H1 (cell line): ENCODE data around the gene NAT9. TPM values are rescaled to one million over a fixed set of nuclear protein-coding genes. Genes with fewer than 3 reads are reported as not detected.

ENCODE experiments used
- CTCF ChIA-PET: fragments of 300-600 bp; sonication (Branson Sonifier 250); formaldehyde crosslinking; loops from one replicate; lab custom pipeline; 2021; ENCODE audit not compliant: partially characterized antibody; lab: Charles Lee
- POLR2A ChIA-PET: fragments of 300-600 bp; sonication (Branson Sonifier 250); formaldehyde crosslinking; loops from one replicate; lab custom pipeline; 2021; ENCODE audit warnings: inconsistent platforms; ENCODE audit not compliant: partially characterized antibody; lab: Charles Lee
- DNase-seq, 2 experiments: peaks; one replicate each; pipeline versions ENCODE4 v3.0.0 to v3.0.0-alpha.2; 2010 to 2022; ENCODE audit warnings: low spot score in 2 of 2, low read depth in 1 of 2, mixed read lengths in 1 of 2
- FAIRE-seq: peaks from 2 replicates; lab custom pipeline; 2011; peaks lifted over from hg19 to GRCh38; lab: Jason Lieb, UNC
- H2AFZ ChIP-seq: 2 replicates; pipeline ENCODE4 v1.8.1; 2012; ENCODE audit warnings: low read length, inconsistent platforms
- H2AK5ac ChIP-seq: 2 replicates; pipeline ENCODE4 v1.6.1; 2013; ENCODE audit warnings: low read depth, low read length
- H2BK120ac ChIP-seq: replicated peaks from 2 replicates; pipeline ENCODE3; 2013; ENCODE audit warnings: low read depth, low read length, inconsistent platforms
- H2BK12ac ChIP-seq: 2 replicates; pipeline ENCODE4 v1.6.1; 2013; ENCODE audit warnings: low read depth, low read length
- H2BK15ac ChIP-seq: 2 replicates; pipeline ENCODE4 v1.6.1; 2013; ENCODE audit warnings: low read length
- H2BK20ac ChIP-seq: 2 replicates; pipeline ENCODE4 v1.6.1; 2013; ENCODE audit warnings: low read length
- H2BK5ac ChIP-seq: 2 replicates; pipeline ENCODE4 v1.6.1; 2013; ENCODE audit warnings: low read depth, low read length
- H3K14ac ChIP-seq: 2 replicates; pipeline ENCODE4 v1.6.1; 2013; ENCODE audit warnings: inconsistent platforms; ENCODE audit not compliant: insufficient read length
- H3K18ac ChIP-seq: 2 replicates; pipeline ENCODE4 v1.6.1; 2013; ENCODE audit warnings: low read length; ENCODE audit errors: extremely low read depth
- H3K23ac ChIP-seq: 2 replicates; pipeline ENCODE4 v1.6.1; 2013; ENCODE audit warnings: inconsistent platforms; ENCODE audit not compliant: insufficient read length
- H3K23me2 ChIP-seq: 2 replicates; pipeline ENCODE4 v1.6.1; 2013; ENCODE audit warnings: low read depth, low read length
- H3K27ac ChIP-seq: 2 replicates; pipeline ENCODE4 v1.6.1; 2011; ENCODE audit warnings: low read depth, low read length, inconsistent platforms
- H3K27me3 ChIP-seq, 4 experiments: replicated peaks in 1 of 4; 1 replicate in 1 of 4; 2 replicates in 3 of 4; pipeline versions ENCODE4 v1.6.1 to v1.8.1; 2011 to 2013; ENCODE audit warnings: low read length in 3 of 4, mild to moderate bottlenecking in 3 of 4, inconsistent platforms in 2 of 4, mixed read lengths in 2 of 4, moderate library complexity in 1 of 4; ENCODE audit not compliant: control insufficient read depth in 3 of 4, insufficient read depth in 3 of 4; ENCODE audit errors: extremely low read depth in 1 of 4
- H3K36me3 ChIP-seq, 4 experiments: 2 replicates each; pipeline versions ENCODE4 v1.6.1 to v1.8.1; 2011 to 2013; ENCODE audit warnings: mild to moderate bottlenecking in 4 of 4, low read length in 3 of 4, moderate library complexity in 2 of 4, control low read depth in 1 of 4, inconsistent platforms in 1 of 4; ENCODE audit not compliant: insufficient read depth in 4 of 4, control insufficient read depth in 2 of 4
- H3K4ac ChIP-seq: replicated peaks from 2 replicates; pipeline ENCODE3; 2013; ENCODE audit warnings: low read length, low read depth, mixed read lengths, inconsistent platforms; ENCODE audit not compliant: insufficient read length
- H3K4me1 ChIP-seq, 4 experiments: replicated peaks in 1 of 4; 1 replicate in 1 of 4; 2 replicates in 3 of 4; pipeline versions ENCODE4 v1.6.1 to v1.8.1; 2011 to 2013; ENCODE audit warnings: low read length in 3 of 4, inconsistent platforms in 2 of 4, mixed read lengths in 1 of 4; ENCODE audit not compliant: insufficient read depth in 4 of 4, control insufficient read depth in 3 of 4
- H3K4me2 ChIP-seq, 2 experiments: 2 replicates each; pipeline versions ENCODE4 v1.6.1 to v1.8.1; 2011 to 2013; ENCODE audit warnings: low read depth in 2 of 2, low read length in 2 of 2, control low read depth in 1 of 2, inconsistent platforms in 1 of 2, mild to moderate bottlenecking in 1 of 2; ENCODE audit not compliant: insufficient read depth in 1 of 2
- H3K4me3 ChIP-seq, 4 experiments: fragments of 200-600, 300-600 bp in 1 of 4; sonication (generic), shearing (Covaris generic), sonication (Bioruptor Twin) in 1 of 4; 2 replicates each; pipeline versions ENCODE4 v1.5.1 to v1.8.1; 2011 to 2016; ENCODE audit warnings: low read length in 4 of 4, low read depth in 3 of 4, control low read depth in 2 of 4, inconsistent platforms in 2 of 4, mild to moderate bottlenecking in 2 of 4, mixed read lengths in 1 of 4, moderate library complexity in 1 of 4; ENCODE audit not compliant: insufficient read depth in 2 of 4; ENCODE audit errors: extremely low read depth in 1 of 4
- H3K56ac ChIP-seq: replicated peaks from 2 replicates; pipeline ENCODE3; 2013; ENCODE audit warnings: low read depth, mild to moderate bottlenecking, mixed read lengths, low read length, inconsistent platforms; ENCODE audit not compliant: insufficient read length
- H3K79me1 ChIP-seq: 2 replicates; pipeline ENCODE4 v1.6.1; 2013; ENCODE audit warnings: low read depth, low read length, control low read depth
- H3K79me2 ChIP-seq, 2 experiments: 2 replicates each; pipeline versions ENCODE4 v1.6.1 to v1.8.1; 2012 to 2013; ENCODE audit warnings: low read length in 2 of 2, mild to moderate bottlenecking in 2 of 2, inconsistent platforms in 1 of 2; ENCODE audit not compliant: insufficient read depth in 2 of 2, control insufficient read depth in 1 of 2
- H3K9ac ChIP-seq, 4 experiments: replicated peaks in 1 of 4; 1 replicate in 1 of 4; 2 replicates in 3 of 4; pipeline versions ENCODE4 v1.6.1 to v1.8.1; 2011 to 2013; ENCODE audit warnings: low read depth in 3 of 4, low read length in 3 of 4, control low read depth in 2 of 4, mild to moderate bottlenecking in 2 of 4, moderate library complexity in 2 of 4, inconsistent platforms in 1 of 4; ENCODE audit errors: extremely low read depth in 1 of 4
- H3K9me3 ChIP-seq, 2 experiments: 2 replicates each; pipeline versions ENCODE4 v1.6.1 to v1.8.1; 2012 to 2013; ENCODE audit warnings: mild to moderate bottlenecking in 2 of 2, moderate library complexity in 2 of 2, control low read depth in 1 of 2, inconsistent platforms in 1 of 2, low read depth in 1 of 2, low read length in 1 of 2, mixed read lengths in 1 of 2; ENCODE audit not compliant: insufficient read depth in 2 of 2
- H4K20me1 ChIP-seq, 2 experiments: replicated peaks in 1 of 2; 2 replicates each; pipeline versions ENCODE3 to v1.8.1; 2011 to 2013; ENCODE audit warnings: inconsistent platforms in 2 of 2, low read length in 2 of 2, mild to moderate bottlenecking in 1 of 2; ENCODE audit not compliant: insufficient read depth in 2 of 2, control insufficient read depth in 1 of 2
- H4K5ac ChIP-seq: 2 replicates; pipeline ENCODE4 v1.6.1; 2013; ENCODE audit warnings: low read length, low read depth, mixed read lengths, inconsistent platforms; ENCODE audit not compliant: insufficient read length
- H4K8ac ChIP-seq: 2 replicates; pipeline ENCODE4 v1.8.0; 2013; ENCODE audit warnings: mild to moderate bottlenecking, moderate library complexity, low read length, inconsistent platforms; ENCODE audit not compliant: insufficient read depth; ENCODE audit errors: extremely low read depth
- H4K91ac ChIP-seq: replicated peaks from 2 replicates; pipeline ENCODE3; 2013; ENCODE audit warnings: low read length, mixed read lengths, inconsistent platforms; ENCODE audit not compliant: insufficient read length
- GABPA ChIP-seq: IDR thresholded peaks from 2 replicates; pipeline ENCODE4 v1.6.1; 2011; ENCODE audit warnings: mild to moderate bottlenecking, low read length, moderate library complexity, borderline replicate concordance; ENCODE audit not compliant: insufficient read depth
- HDAC2 ChIP-seq, 2 experiments: fragments of 300-600 bp in 1 of 2; sonication (generic) in 1 of 2; IDR thresholded peaks; 2 replicates each; pipeline ENCODE4 v1.6.1; 2011 to 2012; ENCODE audit warnings: low read depth in 2 of 2, low read length in 2 of 2, mild to moderate bottlenecking in 2 of 2, moderate library complexity in 2 of 2, borderline replicate concordance in 1 of 2, inconsistent platforms in 1 of 2
- JUN ChIP-seq: IDR thresholded peaks from 2 replicates; pipeline ENCODE4 v1.6.1; 2011; ENCODE audit warnings: low read depth, mild to moderate bottlenecking, improper control_type of control experiment, low read length
- KDM4A ChIP-seq: IDR thresholded peaks from one replicate; pipeline ENCODE4 v1.7.1; 2012; ENCODE audit warnings: low read depth, mild to moderate bottlenecking, moderate library complexity, low read length, inconsistent platforms; ENCODE audit not compliant: severe bottlenecking
- TBP ChIP-seq: IDR thresholded peaks from 2 replicates; pipeline ENCODE4 v1.6.1; 2011; ENCODE audit warnings: low read depth, low read length, improper control_type of control experiment
- TEAD4 ChIP-seq: IDR thresholded peaks from 2 replicates; pipeline ENCODE4 v1.6.1; 2012; ENCODE audit warnings: low read depth, low read length, inconsistent platforms, mixed read lengths
- WGBS, 2 experiments: shearing (Covaris generic) in 1 of 2; methylation state at CpG; one replicate each; pipeline versions ENCODE4 v1.1.6 to v1.1.7; 2013 to 2015; ENCODE audit warnings: low lambda C conversion rate in 2 of 2, mixed read lengths in 2 of 2, inconsistent platforms in 1 of 2, low coverage in 1 of 2, missing lambda C conversion rate in 1 of 2; ENCODE audit not compliant: insufficient replicate concordance in 2 of 2, insufficient coverage in 1 of 2, insufficient read length in 1 of 2; ENCODE audit errors: extremely low coverage in 1 of 2, missing lambda C conversion rate in 1 of 2; 5-methylcytosine and 5-hydroxymethylcytosine counted together
- polyA plus RNA-seq, 7 experiments: library from polyadenylated mRNA; depleted of rRNA in 3 of 7; stranded (reverse) in 5 of 7; unstranded in 2 of 7; fragments of >200 nt in 5 of 7; fragments of 200-250 nt in 2 of 7; gene quantifications; 1 replicate in 5 of 7; 2 replicates in 1 of 7; 4 replicates in 1 of 7; pipeline versions ENCODE4 v1.2.1 to v1.2.3, GENCODE V29; 2011 to 2013; ENCODE audit warnings: missing spikeins in 2 of 7, mixed read lengths in 2 of 7
- total RNA-seq: library from RNA; stranded (reverse); fragmentation: NEBNext Ultra II Directional; extraction: Animal tissue kit (Norgen Biotek cat#: 25700); gene quantifications from 2 replicates; pipeline ENCODE4 v1.2.1, GENCODE V29; 2021
- TF ChIP-seq, protein P1 (sequence below): IDR thresholded peaks from 2 replicates; pipeline ENCODE4 v1.6.1; 2012; ENCODE audit warnings: inconsistent platforms

The NAT9 gene
- total and polyA plus RNA-seq, 2 of the 8 experiments (the other 6 are each of a cell fraction or from before 2014, with no cell fraction given): 32.3 to 42.7 TPM

DNA sequence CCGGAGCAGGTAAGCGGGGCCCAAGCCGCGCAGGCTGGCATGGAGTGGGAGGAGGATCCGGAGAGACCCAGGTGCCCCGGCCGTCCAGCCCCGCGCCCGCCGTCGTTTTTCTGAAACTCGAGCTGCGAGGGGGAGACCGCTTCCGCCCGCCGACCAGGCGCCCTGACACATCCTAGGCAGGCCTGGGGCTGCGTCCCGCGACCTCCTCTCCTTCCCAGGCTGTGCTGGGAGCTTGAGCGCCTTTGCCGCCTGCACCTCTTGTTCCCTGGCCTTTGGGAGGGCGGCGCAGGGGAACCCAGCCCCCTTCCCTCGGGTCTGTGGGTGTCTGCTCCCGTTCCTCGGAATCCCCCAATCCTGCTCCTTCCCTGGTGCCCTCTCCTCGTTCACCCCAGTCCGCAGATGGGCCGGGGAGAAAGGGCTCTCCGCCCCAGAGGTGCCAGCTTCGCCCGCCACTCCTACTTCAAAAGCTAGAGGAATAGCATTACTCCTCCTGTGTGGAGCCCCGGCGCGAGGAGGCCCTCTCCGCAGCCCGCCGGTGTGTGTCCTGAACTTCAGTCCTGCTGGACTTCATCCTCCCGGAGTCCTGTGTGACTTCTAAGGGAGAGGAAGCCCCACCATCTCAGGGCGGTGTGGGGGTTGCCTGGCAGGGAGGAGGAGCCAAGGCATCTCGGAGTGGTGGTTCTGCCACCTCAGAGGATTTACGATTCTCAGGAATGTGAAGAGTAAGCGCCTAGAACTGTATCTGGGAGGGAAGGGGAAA is 26.7 kb downstream of the NAT9 start:
- Histone ChIP-seq H2BK20ac (no peak overlapping the region), H3K27me3 (no peaks in the 10 kb centered on the region), H2BK12ac (peak overlapping the region; percentile 80; the same call in 1 of the 2 replicates), H3K18ac (peak overlapping the region; percentile 38), H3K23me2 (peaks cover 13% of the 10 kb centered on the region), H4K5ac (no peak overlapping the region), H2BK5ac (no peak overlapping the region), H3K4ac (no peak overlapping the region), H2AK5ac (peak overlapping the region; percentile 40; the same call in 1 of the 2 replicates), H3K23ac (no peak overlapping the region), H3K27ac (no peak overlapping the region; the same call in 1 of the 2 replicates), H4K20me1 (peaks cover 19 to 26% of the 10 kb centered on the region in 2 experiments), H3K9ac (peak overlapping the region; percentile 39 to 94 (median 71); a peak in 6 of 7 replicates), H3K4me2 (peak overlapping the region; percentile 79 to 96), H2BK120ac (no peak overlapping the region), H2BK15ac (no peak overlapping the region), H3K4me3 (peak overlapping the region; percentile 56 to 91 (median 86)), H4K8ac (no peak overlapping the region; the same call in 1 of the 2 replicates), H3K14ac (no peak overlapping the region), H2AFZ (no peak overlapping the region), H3K79me2 (peaks cover 7 to 52% of the 10 kb centered on the region in 2 experiments; a peak in 3 of 4 replicates), H3K4me1 (peaks cover 5 to 45% (median 25%) of the 10 kb centered on the region in 4 experiments), H3K56ac (peak overlapping the region; percentile 27), H3K79me1 (peaks cover 15% of the 10 kb centered on the region), H4K91ac (no peak overlapping the region), H3K9me3 (no peaks in the 10 kb centered on the region), H3K36me3 (peaks cover 0 to 5% (median 0%) of the 10 kb centered on the region in 4 experiments; a peak in 1 of 8 replicates)
- 3% methylated on average over 37 of the region's 46 CpGs; no CpG with 5 or more reads in 1 of the 2 experiments for WGBS, 2 experiments
- ChIA-PET CTCF (interaction anchor here (0.6 to 15.7 kb wide), 16 partner anchors 8 to 145 kb away, joined by 3 to 231 read pairs (median 4); partner anchors contain the start of genes NAT9 and RAB37), POLR2A (interaction anchor here (0.6 to 9.3 kb wide), 20 partner anchors 8 to 651 kb away, joined by 3 to 70 read pairs (median 4); partner anchors contain the start of genes FADS6, FDXR, NAT9 and RAB37)
- TF ChIP-seq HDAC2 (IDR thresholded peaks at IDR 0.05; ENCODE audit: borderline replicate concordance in 1 of 2, low read depth in 2 of 2, low read length in 2 of 2) (no peak), TBP (peak; percentile 25; the same call in 1 of the 2 replicates), KDM4A (peak; percentile 2), TEAD4 (0 out of 2 replicates have a peak, but pooled peaks have one; percentile 20), JUN (no peak), GABPA (0 out of 2 replicates have a peak, but pooled peaks have one; percentile 6)
- TF ChIP-seq, protein P1, sequence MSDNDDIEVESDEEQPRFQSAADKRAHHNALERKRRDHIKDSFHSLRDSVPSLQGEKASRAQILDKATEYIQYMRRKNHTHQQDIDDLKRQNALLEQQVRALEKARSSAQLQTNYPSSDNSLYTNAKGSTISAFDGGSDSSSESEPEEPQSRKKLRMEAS: 0 out of 2 replicates have a peak, but pooled peaks have one; percentile 3
- FAIRE-seq (no peak), DNase-seq (no peak)
